Mesangial cell (primary cell): ENCODE data around the gene DRP2. TPM values are rescaled to one million over a fixed set of nuclear protein-coding genes. Genes with fewer than 3 reads are reported as not detected.

Experiments
- total RNA-seq: library from RNA; depleted of rRNA; stranded (reverse); fragments of >200 nt; gene quantifications from 2 replicates; pipeline ENCODE4 v1.2.3, GENCODE V29; 2015

The DRP2 gene, protein sequence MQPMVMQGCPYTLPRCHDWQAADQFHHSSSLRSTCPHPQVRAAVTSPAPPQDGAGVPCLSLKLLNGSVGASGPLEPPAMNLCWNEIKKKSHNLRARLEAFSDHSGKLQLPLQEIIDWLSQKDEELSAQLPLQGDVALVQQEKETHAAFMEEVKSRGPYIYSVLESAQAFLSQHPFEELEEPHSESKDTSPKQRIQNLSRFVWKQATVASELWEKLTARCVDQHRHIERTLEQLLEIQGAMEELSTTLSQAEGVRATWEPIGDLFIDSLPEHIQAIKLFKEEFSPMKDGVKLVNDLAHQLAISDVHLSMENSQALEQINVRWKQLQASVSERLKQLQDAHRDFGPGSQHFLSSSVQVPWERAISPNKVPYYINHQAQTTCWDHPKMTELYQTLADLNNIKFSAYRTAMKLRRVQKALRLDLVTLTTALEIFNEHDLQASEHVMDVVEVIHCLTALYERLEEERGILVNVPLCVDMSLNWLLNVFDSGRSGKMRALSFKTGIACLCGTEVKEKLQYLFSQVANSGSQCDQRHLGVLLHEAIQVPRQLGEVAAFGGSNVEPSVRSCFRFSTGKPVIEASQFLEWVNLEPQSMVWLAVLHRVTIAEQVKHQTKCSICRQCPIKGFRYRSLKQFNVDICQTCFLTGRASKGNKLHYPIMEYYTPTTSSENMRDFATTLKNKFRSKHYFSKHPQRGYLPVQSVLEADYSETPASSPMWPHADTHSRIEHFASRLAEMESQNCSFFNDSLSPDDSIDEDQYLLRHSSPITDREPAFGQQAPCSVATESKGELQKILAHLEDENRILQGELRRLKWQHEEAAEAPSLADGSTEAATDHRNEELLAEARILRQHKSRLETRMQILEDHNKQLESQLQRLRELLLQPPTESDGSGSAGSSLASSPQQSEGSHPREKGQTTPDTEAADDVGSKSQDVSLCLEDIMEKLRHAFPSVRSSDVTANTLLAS
- 0.51 and 1.1 TPM in 2 replicates for total RNA-seq

GRCh38 chrX:101219116-101219863, at the start of gene DRP2:
TSS of gene DRP2 (plus strand) at chrX:101219786. CDS start at chrX:101231648, 11,862 bp downstream.

GRCh38 chrX:101290957-101291603, 71.5 kb downstream of the DRP2 start, which contains the start of gene TAF7L:
TSS of gene TAF7L (minus strand) at chrX:101291334. CDS start at chrX:101287543, 3,791 bp downstream.

Other genes starting within 250 kb of the DRP2 start
- 8.4 and 10.3 TPM in 2 replicates for gene TRMT2B, start 167.7 kb upstream of the DRP2 start, total RNA-seq
- gene TMEM35A, start 140.9 kb upstream of the DRP2 start, total RNA-seq: 0.16 and 0.38 TPM in 2 replicates
- gene CENPI, start 121.6 kb upstream of the DRP2 start, total RNA-seq: 1.1 and 24.9 TPM in 2 replicates
- gene TAF7L, start 71.5 kb downstream of the DRP2 start, total RNA-seq: under 0.01 and 0.33 TPM in 2 replicates
- 3.5 and 8.1 TPM in 2 replicates for gene TIMM8A, start 129.0 kb downstream of the DRP2 start, total RNA-seq
- gene BTK, start 166.4 kb downstream of the DRP2 start, total RNA-seq: under 0.01 TPM in 1 of 2 replicates, not detected in the other
- gene RPL36A, start 171.2 kb downstream of the DRP2 start, total RNA-seq: 359 and 1,026 TPM in 2 replicates
- gene GLA, start 188.1 kb downstream of the DRP2 start, total RNA-seq: 15.0 and 41.7 TPM in 2 replicates
- gene HNRNPH2, start 188.4 kb downstream of the DRP2 start, total RNA-seq: 28.7 and 29.7 TPM in 2 replicates